Measurements from ENCODE around the gene ACSBG1. TPM values are rescaled to one million over a fixed set of nuclear protein-coding genes. Genes with fewer than 3 reads are reported as not detected.

Gene ACSBG1
- total and polyA plus RNA-seq, 2 experiments from 2014 or later = 0.04 TPM; not detected in 1

DNA sequence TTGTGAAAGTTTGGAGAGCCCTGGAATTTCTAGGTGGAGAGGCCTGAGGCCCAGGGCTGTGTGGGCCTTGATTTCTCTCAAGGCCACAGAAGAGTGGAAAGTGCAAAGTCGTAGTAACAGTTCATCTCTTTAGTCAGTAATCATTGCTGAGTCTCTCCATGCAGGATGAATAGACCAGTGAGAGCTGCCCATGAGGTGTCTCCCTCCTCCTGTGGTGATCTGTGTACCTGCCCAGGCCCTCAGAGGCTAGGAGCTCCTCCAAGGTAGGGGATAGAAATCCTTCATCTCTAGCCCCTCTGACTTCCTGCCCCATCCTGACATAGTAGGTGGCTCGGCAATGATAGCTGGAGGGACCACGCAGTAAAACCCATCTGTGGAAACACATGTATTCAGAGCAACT is 92.0 kb downstream of the ACSBG1 start:
- no peaks in the 10 kb centered on the region for H3K79me2 ChIP-seq (ENCODE audit: insufficient read depth)
- WGBS, 2 experiments (ENCODE audit: low coverage in 1 of 2, low lambda C conversion rate in 2 of 2, missing lambda C conversion rate in 2 of 2) = 76 to 87% methylated on average over 3 of the region's 3 CpGs
- H3K9ac ChIP-seq = no peak overlapping the region
- no peak overlapping the region for H3K4me3 ChIP-seq
- in situ Hi-C loops (cut with MboI) = no loop called here
- H3K27me3 ChIP-seq (replicated peaks; ENCODE audit: insufficient read depth) = no peaks in the 10 kb centered on the region
- H3K36me3 ChIP-seq (ENCODE audit: low read depth) = no peaks in the 10 kb centered on the region
- no peaks in the 10 kb centered on the region for H4K20me1 ChIP-seq (ENCODE audit: insufficient read depth)
- no peaks in the 10 kb centered on the region for H3K9me3 ChIP-seq (ENCODE audit: low read depth)
- no peaks in the 10 kb centered on the region for H3K9me2 ChIP-seq (ENCODE audit: insufficient read depth)
- H2AFZ ChIP-seq = no peak overlapping the region
- no peak overlapping the region for H3K27ac ChIP-seq
- no peak for DNase-seq
- H3K4me1 ChIP-seq (ENCODE audit: insufficient read depth) = peaks cover 6% of the 10 kb centered on the region; the same call in 1 of the 2 replicates
- no peak overlapping the region for H3K4me2 ChIP-seq (ENCODE audit: unreplicated experiment)
- no peak for TF ChIP-seq EZH2 (IDR thresholded peaks at IDR 0.05; ENCODE audit: insufficient read depth, poor library complexity, severe bottlenecking)
- no peak for TF ChIP-seq EZH2phosphoT487 (IDR thresholded peaks at IDR 0.05; ENCODE audit: insufficient read depth, low read depth)
- no peaks in the 10 kb centered on the region for H3F3A ChIP-seq (ENCODE audit: insufficient read depth)

DNA sequence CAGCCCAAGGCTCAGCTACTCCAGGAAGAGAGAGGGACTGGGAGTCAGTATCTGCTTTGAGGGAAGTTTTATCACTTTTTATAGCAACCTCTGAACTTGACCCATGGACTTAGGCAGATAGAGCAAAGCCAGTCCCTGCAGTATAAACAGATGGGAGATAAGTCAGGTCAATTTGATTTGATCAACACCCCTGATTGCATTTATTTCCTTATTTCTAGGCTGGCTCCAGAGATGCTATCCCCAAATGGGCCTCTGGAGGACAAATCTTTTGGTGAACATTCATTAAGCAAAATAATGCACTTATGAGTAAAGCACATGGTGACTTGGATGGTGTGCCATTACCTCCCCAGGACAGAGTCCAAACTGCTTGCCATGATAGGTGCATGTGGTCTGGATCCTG is 94.1 kb downstream of the ACSBG1 start:
- H3F3A ChIP-seq (ENCODE audit: insufficient read depth) = no peaks in the 10 kb centered on the region
- in situ Hi-C loops (cut with MboI) = no loop called here
- H3K27me3 ChIP-seq (replicated peaks; ENCODE audit: insufficient read depth) = no peaks in the 10 kb centered on the region
- no peaks in the 10 kb centered on the region for H4K20me1 ChIP-seq (ENCODE audit: insufficient read depth)
- no peak overlapping the region for H3K9ac ChIP-seq
- H3K9me2 ChIP-seq (ENCODE audit: insufficient read depth) = no peaks in the 10 kb centered on the region
- TF ChIP-seq EZH2phosphoT487 (IDR thresholded peaks at IDR 0.05; ENCODE audit: insufficient read depth, low read depth) (no peak), EZH2 (IDR thresholded peaks at IDR 0.05; ENCODE audit: insufficient read depth, poor library complexity, severe bottlenecking) (no peak)
- H3K4me1 ChIP-seq (ENCODE audit: insufficient read depth) = no peaks in the 10 kb centered on the region
- H3K36me3 ChIP-seq (ENCODE audit: low read depth) = no peaks in the 10 kb centered on the region
- H3K79me2 ChIP-seq (ENCODE audit: insufficient read depth) = no peaks in the 10 kb centered on the region
- H3K4me3 ChIP-seq = no peak overlapping the region
- DNase-seq = no peak
- no peaks in the 10 kb centered on the region for H3K9me3 ChIP-seq (ENCODE audit: low read depth)
- no peak overlapping the region for H2AFZ ChIP-seq
- no peak overlapping the region for H3K4me2 ChIP-seq (ENCODE audit: unreplicated experiment)
- H3K27ac ChIP-seq = no peak overlapping the region

DNA sequence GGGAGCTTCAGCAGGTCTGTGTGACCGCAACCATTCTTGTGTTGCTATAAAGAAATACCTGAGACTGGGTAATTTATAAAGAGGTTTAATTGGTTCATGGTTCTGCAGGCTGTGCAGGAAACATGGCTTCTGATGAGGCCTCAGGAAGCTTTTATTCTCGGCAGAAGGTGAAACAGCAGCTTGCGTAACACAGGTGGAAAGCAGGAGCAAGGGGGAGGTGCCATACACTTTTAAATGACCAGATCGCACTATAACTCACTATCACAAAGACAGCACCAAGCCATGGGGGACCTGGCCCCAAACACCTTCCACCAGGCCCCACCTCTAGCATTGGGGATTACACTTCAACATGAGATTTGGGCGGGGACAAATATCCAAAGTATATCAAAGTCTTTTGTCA is 94.8 kb downstream of the ACSBG1 start:
- 76 to 87% methylated on average over 5 of the region's 5 CpGs for WGBS, 2 experiments (ENCODE audit: low coverage in 1 of 2, low lambda C conversion rate in 2 of 2, missing lambda C conversion rate in 2 of 2)
- Histone ChIP-seq H3K27ac (no peak overlapping the region), H3F3A (ENCODE audit: insufficient read depth) (no peaks in the 10 kb centered on the region), H2AFZ (no peak overlapping the region), H3K9ac (no peak overlapping the region), H3K9me2 (ENCODE audit: insufficient read depth) (no peaks in the 10 kb centered on the region), H3K9me3 (ENCODE audit: low read depth) (no peaks in the 10 kb centered on the region), H3K36me3 (ENCODE audit: low read depth) (no peaks in the 10 kb centered on the region), H3K79me2 (ENCODE audit: insufficient read depth) (no peaks in the 10 kb centered on the region), H3K4me3 (no peak overlapping the region), H3K27me3 (replicated peaks; ENCODE audit: insufficient read depth) (no peaks in the 10 kb centered on the region), H3K4me1 (ENCODE audit: insufficient read depth) (no peaks in the 10 kb centered on the region), H3K4me2 (ENCODE audit: unreplicated experiment) (no peak overlapping the region), H4K20me1 (ENCODE audit: insufficient read depth) (no peaks in the 10 kb centered on the region)
- no peak for DNase-seq
- in situ Hi-C loops (cut with MboI) = no loop called here
- TF ChIP-seq EZH2 (IDR thresholded peaks at IDR 0.05; ENCODE audit: insufficient read depth, poor library complexity, severe bottlenecking) = no peak

DNA sequence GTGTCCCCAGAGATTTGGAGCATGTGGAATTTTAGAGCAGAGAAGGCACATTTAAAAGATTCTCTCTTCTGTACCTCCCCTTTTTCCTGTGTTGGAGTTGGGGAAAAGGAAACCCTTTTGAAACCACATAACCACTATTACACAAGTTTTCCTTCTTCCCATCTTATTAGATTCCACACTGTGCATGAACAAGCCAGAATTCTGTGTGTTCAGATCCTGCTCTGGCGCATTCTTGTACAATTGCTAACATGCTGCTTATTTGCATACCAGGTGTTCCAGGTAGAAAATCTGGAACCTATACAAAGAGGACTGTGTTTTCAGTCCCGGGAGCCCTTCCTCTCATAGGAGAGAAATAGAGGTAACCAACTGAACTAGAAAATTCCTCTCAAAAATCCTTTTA is 100.6 kb downstream of the ACSBG1 start:
- no peak for DNase-seq
- Histone ChIP-seq H3K4me3 (no peak overlapping the region), H3K9ac (no peak overlapping the region), H2AFZ (no peak overlapping the region), H3K4me1 (ENCODE audit: insufficient read depth) (peaks cover 3% of the 10 kb centered on the region; the same call in 1 of the 2 replicates), H3K9me2 (ENCODE audit: insufficient read depth) (no peaks in the 10 kb centered on the region), H3K79me2 (ENCODE audit: insufficient read depth) (no peaks in the 10 kb centered on the region), H3K4me2 (ENCODE audit: unreplicated experiment) (no peak overlapping the region), H3K9me3 (ENCODE audit: low read depth) (no peaks in the 10 kb centered on the region), H3K27me3 (replicated peaks; ENCODE audit: insufficient read depth) (no peaks in the 10 kb centered on the region), H3F3A (ENCODE audit: insufficient read depth) (no peaks in the 10 kb centered on the region), H3K27ac (no peak overlapping the region), H3K36me3 (ENCODE audit: low read depth) (no peaks in the 10 kb centered on the region), H4K20me1 (ENCODE audit: insufficient read depth) (no peaks in the 10 kb centered on the region)
- TF ChIP-seq EZH2 (IDR thresholded peaks at IDR 0.05; ENCODE audit: insufficient read depth, poor library complexity, severe bottlenecking) (no peak), EZH2phosphoT487 (IDR thresholded peaks at IDR 0.05; ENCODE audit: insufficient read depth, low read depth) (no peak)
- 93 to 94% methylated on average over 2 of the region's 2 CpGs for WGBS, 2 experiments (ENCODE audit: low coverage in 1 of 2, low lambda C conversion rate in 2 of 2, missing lambda C conversion rate in 2 of 2)
- in situ Hi-C loops (cut with MboI) = no loop called here

Measured in GM23248 (cell line).